Natural killer cell treated with Interleukin-12 subunit alpha and Interleukin-12 subunit beta and Interleukin-15 and Interleukin-18, amount 100 ng/mL, for 72 hours (primary cell): Measurements from ENCODE around the gene TMEM250. TPM values are rescaled to one million over a fixed set of nuclear protein-coding genes. Genes with fewer than 3 reads are reported as not detected.

Experiments used
- ATAC-seq, 2 donors: fragments of 150-1000 bp; cut with Tn5 transposase in 1 of 2; sonication (Bioruptor Pico), chemical (Tn5 transposase) in 1 of 2; 2 replicates each; pipeline ENCODE4 v1.10.0; 2021
- DNase-seq: peaks from one replicate; pipeline ENCODE4 v3.0.0; 2022; ENCODE audit warnings: low spot score
- H3K27ac Mint-ChIP-seq, 2 donors: 1 replicate in 1 of 2; 2 replicates in 1 of 2; pipeline ENCODE4 v1.8.0; 2022; ENCODE audit warnings: mixed read lengths in 2 of 2, mild to moderate bottlenecking in 1 of 2, moderate library complexity in 1 of 2
- H3K27me3 Mint-ChIP-seq, 2 donors: 1 replicate in 1 of 2; 2 replicates in 1 of 2; pipeline ENCODE4 v1.8.0; 2022; ENCODE audit warnings: mixed read lengths in 2 of 2
- H3K36me3 Mint-ChIP-seq: one replicate; pipeline ENCODE4 v1.8.0; 2022; ENCODE audit warnings: mixed read lengths
- H3K4me1 Mint-ChIP-seq, 2 donors: 1 replicate in 1 of 2; 2 replicates in 1 of 2; pipeline ENCODE4 v1.8.0; 2022; ENCODE audit warnings: low read depth in 2 of 2, mixed read lengths in 2 of 2, mild to moderate bottlenecking in 1 of 2
- H3K4me3 Mint-ChIP-seq: one replicate; pipeline ENCODE4 v1.8.0; 2022; ENCODE audit warnings: mixed read lengths
- H3K9me3 Mint-ChIP-seq: 2 replicates; pipeline ENCODE4 v1.8.0; 2022; ENCODE audit warnings: mixed read lengths
- total RNA-seq, 2 donors: library from RNA; stranded (reverse); gene quantifications; one replicate each; pipeline ENCODE4 v1.2.3, GENCODE V29; 2022

The TMEM250 gene
- 10 to 100 TPM; 29.1 to 42.3 TPM for total RNA-seq

GRCh38 chr9:136118320-136119060 lies at the start of gene TMEM250:
TSS of gene TMEM250 (minus strand) at chr9:136118875. CDS start at chr9:136116900, 1,975 bp downstream.
- ATAC-seq (peak; percentile 94 to 96), DNase-seq (peak; percentile 97)
- Mint-ChIP-seq H3K36me3 (no peaks in the 10 kb centered on the region), H3K27me3 (no peaks in the 10 kb centered on the region), H3K27ac (peak within 1 kb of the TSS in 1 of 2 donors; percentile 37), H3K4me3 (peak within 1 kb of the TSS; percentile 76), H3K9me3 (no peaks in the 10 kb centered on the region), H3K4me1 (peaks cover 3 to 6% of the 10 kb centered on the region in 2 donors)

GRCh38 chr9:136163248-136163850 lies 44.7 kb upstream of the TMEM250 start:
- H3K36me3 Mint-ChIP-seq, result no peaks in the 10 kb centered on the region
- peaks cover 2% of the 10 kb centered on the region for H3K9me3 Mint-ChIP-seq
- no peak for DNase-seq
- no peak overlapping the region for H3K4me3 Mint-ChIP-seq
- no peaks in the 10 kb centered on the region for H3K4me1 Mint-ChIP-seq
- ATAC-seq, result no peak
- no peak overlapping the region for H3K27ac Mint-ChIP-seq
- peaks cover 0 to 8% of the 10 kb centered on the region in 2 donors for H3K27me3 Mint-ChIP-seq

GRCh38 chr9:136160995-136161610 lies 42.4 kb upstream of the TMEM250 start:
- H3K9me3 Mint-ChIP-seq, result peaks cover 2% of the 10 kb centered on the region
- no peaks in the 10 kb centered on the region for H3K36me3 Mint-ChIP-seq
- H3K27me3 Mint-ChIP-seq, result peaks cover 0 to 6% of the 10 kb centered on the region in 2 donors
- H3K27ac Mint-ChIP-seq, result no peak overlapping the region
- ATAC-seq (no peak), DNase-seq (no peak)
- H3K4me3 Mint-ChIP-seq, result no peak overlapping the region
- H3K4me1 Mint-ChIP-seq, result no peaks in the 10 kb centered on the region

- no peak for DNase-seq
- Mint-ChIP-seq H3K9me3 (peaks cover 2% of the 10 kb centered on the region), H3K36me3 (no peaks in the 10 kb centered on the region), H3K4me1 (no peaks in the 10 kb centered on the region), H3K27ac (no peak overlapping the region), H3K4me3 (no peak overlapping the region), H3K27me3 (peaks cover 0 to 9% of the 10 kb centered on the region in 2 donors)
- ATAC-seq, result peak in 1 of 2 donors; percentile 32
These were observed 41.7 kb upstream of the TMEM250 start for GRCh38 chr9:136160381-136160841.

- H3K27ac Mint-ChIP-seq, result no peak overlapping the region
- H3K27me3 Mint-ChIP-seq, result peaks cover 0 to 10% of the 10 kb centered on the region in 2 donors
- H3K4me3 Mint-ChIP-seq, result no peak overlapping the region
- H3K9me3 Mint-ChIP-seq, result peaks cover 2% of the 10 kb centered on the region
- H3K36me3 Mint-ChIP-seq, result no peaks in the 10 kb centered on the region
- H3K4me1 Mint-ChIP-seq, result no peaks in the 10 kb centered on the region
- no peak for DNase-seq
- no peak for ATAC-seq
These were observed 41.2 kb upstream of the TMEM250 start for GRCh38 chr9:136159851-136160250.

GRCh38 chr9:136157477-136158265 lies 39.0 kb upstream of the TMEM250 start:
- peak in 1 of 2 donors; percentile 3 for ATAC-seq
- no peaks in the 10 kb centered on the region for H3K36me3 Mint-ChIP-seq
- no peak overlapping the region for H3K4me3 Mint-ChIP-seq
- H3K27ac Mint-ChIP-seq, result no peak overlapping the region
- no peaks in the 10 kb centered on the region for H3K9me3 Mint-ChIP-seq
- H3K27me3 Mint-ChIP-seq, result peaks cover 0 to 6% of the 10 kb centered on the region in 2 donors
- H3K4me1 Mint-ChIP-seq, result no peaks in the 10 kb centered on the region
- no peak for DNase-seq

- Mint-ChIP-seq H3K4me1 (no peaks in the 10 kb centered on the region), H3K9me3 (no peaks in the 10 kb centered on the region), H3K27ac (no peak overlapping the region), H3K36me3 (no peaks in the 10 kb centered on the region), H3K27me3 (peaks cover 0 to 6% of the 10 kb centered on the region in 2 donors), H3K4me3 (no peak overlapping the region)
- ATAC-seq, result no peak
- DNase-seq, result no peak
These were observed 37.8 kb upstream of the TMEM250 start for GRCh38 chr9:136156209-136157120.

GRCh38 chr9:136155576-136155975 lies 36.9 kb upstream of the TMEM250 start:
- no peak for ATAC-seq
- H3K4me3 Mint-ChIP-seq, result no peak overlapping the region
- no peak overlapping the region for H3K27ac Mint-ChIP-seq
- no peaks in the 10 kb centered on the region for H3K36me3 Mint-ChIP-seq
- no peaks in the 10 kb centered on the region for H3K4me1 Mint-ChIP-seq
- H3K9me3 Mint-ChIP-seq, result no peaks in the 10 kb centered on the region
- peaks cover 0 to 6% of the 10 kb centered on the region in 2 donors for H3K27me3 Mint-ChIP-seq
- no peak for DNase-seq

GRCh38 chr9:136154943-136155342 lies 36.3 kb upstream of the TMEM250 start:
- Mint-ChIP-seq H3K36me3 (no peaks in the 10 kb centered on the region), H3K27ac (no peak overlapping the region), H3K4me1 (no peaks in the 10 kb centered on the region), H3K4me3 (no peak overlapping the region), H3K9me3 (no peaks in the 10 kb centered on the region), H3K27me3 (peaks cover 0 to 6% of the 10 kb centered on the region in 2 donors)
- ATAC-seq (no peak), DNase-seq (no peak)

GRCh38 chr9:136153381-136154065 lies 34.8 kb upstream of the TMEM250 start:
- ATAC-seq (no peak), DNase-seq (no peak)
- H3K36me3 Mint-ChIP-seq, result no peaks in the 10 kb centered on the region
- H3K27me3 Mint-ChIP-seq, result peaks cover 0 to 6% of the 10 kb centered on the region in 2 donors
- H3K9me3 Mint-ChIP-seq, result no peaks in the 10 kb centered on the region
- no peak overlapping the region for H3K4me3 Mint-ChIP-seq
- no peaks in the 10 kb centered on the region for H3K4me1 Mint-ChIP-seq
- H3K27ac Mint-ChIP-seq, result no peak overlapping the region

GRCh38 chr9:136152931-136153330 lies 34.3 kb upstream of the TMEM250 start:
- no peaks in the 10 kb centered on the region for H3K4me1 Mint-ChIP-seq
- no peak for DNase-seq
- no peaks in the 10 kb centered on the region for H3K36me3 Mint-ChIP-seq
- H3K4me3 Mint-ChIP-seq, result no peak overlapping the region
- H3K9me3 Mint-ChIP-seq, result no peaks in the 10 kb centered on the region
- ATAC-seq, result no peak
- H3K27ac Mint-ChIP-seq, result no peak overlapping the region
- H3K27me3 Mint-ChIP-seq, result peaks cover 0 to 6% of the 10 kb centered on the region in 2 donors

GRCh38 chr9:136152543-136152866 lies 33.8 kb upstream of the TMEM250 start:
- Mint-ChIP-seq H3K36me3 (no peaks in the 10 kb centered on the region), H3K4me3 (no peak overlapping the region), H3K4me1 (no peaks in the 10 kb centered on the region), H3K9me3 (no peaks in the 10 kb centered on the region), H3K27ac (no peak overlapping the region), H3K27me3 (peaks cover 0 to 6% of the 10 kb centered on the region in 2 donors)
- ATAC-seq, result no peak
- DNase-seq, result no peak
